Panc1 (cell line): ENCODE data around the gene ZSCAN25. TPM values are rescaled to one million over a fixed set of nuclear protein-coding genes. Genes with fewer than 3 reads are reported as not detected.

Source experiments
- ATAC-seq: fragments of 200-7000 bp; cut with Tn5 transposase; 2 replicates; pipeline ENCODE4 v1.9.1; 2020; ENCODE audit warnings: mild to moderate bottlenecking, moderate library complexity
- BruUV-seq: library from RNA; stranded (reverse); fragments of 400-500 nt; replicated peaks from 2 replicates; lab custom pipeline; 2021; lab: Mats Ljungman, UMichigan
- CTCF ChIA-PET: fragments of 300-600 bp; sonication (Branson Sonifier 250); formaldehyde crosslinking; loops from one replicate; lab custom pipeline; 2022; ENCODE audit warnings: antibody characterized with exemption; lab: Charles Lee
- POLR2A ChIA-PET: fragments of 300-600 bp; sonication (Branson Sonifier 250); formaldehyde crosslinking; loops from one replicate; lab custom pipeline; 2022; ENCODE audit warnings: antibody characterized with exemption; lab: Charles Lee
- DNase-seq: peaks from one replicate; pipeline ENCODE4 v3.0.0-alpha.2; 2010; ENCODE audit warnings: low read depth, low spot score
- H3K27ac ChIP-seq: 2 replicates; pipeline ENCODE4 v1.5.1; 2011; ENCODE audit warnings: mild to moderate bottlenecking, low read length, inconsistent platforms
- H3K27me3 ChIP-seq: fragments of 200-500 bp; sonication (Bioruptor generic); 2 replicates; pipeline ENCODE4 v1.6.0; 2014; ENCODE audit warnings: low read length, inconsistent platforms; ENCODE audit not compliant: control insufficient read depth, insufficient read depth
- H3K36me3 ChIP-seq: fragments of 200-500 bp; sonication (Bioruptor generic); 2 replicates; pipeline ENCODE4 v1.5.1; 2014; ENCODE audit warnings: inconsistent platforms, mild to moderate bottlenecking, low read length, moderate library complexity; ENCODE audit not compliant: control insufficient read depth, insufficient read depth
- H3K4me1 ChIP-seq: 2 replicates; pipeline ENCODE4 v1.5.1; 2011; ENCODE audit warnings: inconsistent platforms, mild to moderate bottlenecking, low read length, moderate library complexity; ENCODE audit not compliant: control insufficient read depth, insufficient read depth
- H3K4me3 ChIP-seq, 2 experiments: 2 replicates each; pipeline ENCODE4 v1.5.1; 2011 to 2012; ENCODE audit warnings: low read depth in 2 of 2, low read length in 2 of 2, mild to moderate bottlenecking in 2 of 2, inconsistent platforms in 1 of 2, moderate library complexity in 1 of 2
- H3K9me3 ChIP-seq: fragments of 200-500 bp; sonication (Bioruptor generic); 2 replicates; pipeline ENCODE4 v1.5.1; 2014; ENCODE audit warnings: low read depth, mild to moderate bottlenecking, inconsistent platforms, low read length, moderate library complexity; ENCODE audit not compliant: control insufficient read depth, insufficient read depth
- CTCF ChIP-seq: fragments of 450-650 bp; IDR thresholded peaks from 2 replicates; pipeline ENCODE4 v1.5.1; 2017; ENCODE audit warnings: mild to moderate bottlenecking
- POLR2AphosphoS5 ChIP-seq: IDR thresholded peaks from 2 replicates; pipeline ENCODE4 v1.6.1; 2012; ENCODE audit warnings: mild to moderate bottlenecking, low read depth, low read length, moderate library complexity
- REST ChIP-seq, 2 experiments: IDR thresholded peaks; 2 replicates each; pipeline ENCODE4 v1.6.1; 2011 to 2012; ENCODE audit warnings: low read depth in 2 of 2, control low read depth in 1 of 2, low read length in 1 of 2, mild to moderate bottlenecking in 1 of 2, moderate library complexity in 1 of 2; ENCODE audit not compliant: insufficient read depth in 1 of 2
- SIN3A ChIP-seq: IDR thresholded peaks from 2 replicates; pipeline ENCODE4 v1.6.1; 2012; ENCODE audit warnings: low read depth, mild to moderate bottlenecking, low read length, moderate library complexity, borderline replicate concordance; ENCODE audit not compliant: insufficient read depth
- TCF7L2 ChIP-seq: IDR thresholded peaks from 2 replicates; pipeline ENCODE4 v1.6.1; 2011; ENCODE audit warnings: mild to moderate bottlenecking, low read depth, low read length, inconsistent platforms
- in situ Hi-C: cut with HindIII; loops from 2 replicates; pipeline ENCODE4 v1.10.0; 2016; ENCODE audit warnings: low sequenced_read_pairs, low pct_unique_long_range_greater_than_20kb
- intact Hi-C: fragments of 100-400 bp; cut with micrococcal nuclease; formaldehyde crosslinking; loops from one replicate; pipeline ENCODE4 v1.10.0; 2022; ENCODE audit not compliant: unreplicated experiment
- total RNA-seq: library from RNA; stranded (reverse); gene quantifications from one replicate; pipeline ENCODE4 v1.2.1, GENCODE V29; 2021; ENCODE audit not compliant: unreplicated experiment

ZSCAN25 gene
- total RNA-seq, 1 experiment from 2014 or later, result 14.8 TPM

- H3K4me3 ChIP-seq, result no peak overlapping the region
- TF ChIP-seq POLR2AphosphoS5 (no peak), SIN3A (no peak), TCF7L2 (no peak), CTCF (no peak), REST (IDR thresholded peaks at IDR 0.05; ENCODE audit: insufficient read depth in 1 of 2, low read depth in 2 of 2, low read length in 1 of 2) (no peak)
- H3K9me3 ChIP-seq, result no peaks in the 10 kb centered on the region
- H3K27ac ChIP-seq, result no peak overlapping the region
- no peak for ATAC-seq
- intact Hi-C loops (no loop called here), in situ Hi-C loops (no loop called here)
- no peaks in the 10 kb centered on the region for H3K36me3 ChIP-seq
- no TSS peak for BruUV-seq
- ChIA-PET CTCF (no interaction called here), POLR2A (no interaction called here)
- H3K27me3 ChIP-seq, result no peaks in the 10 kb centered on the region; the same call in 1 of the 2 replicates
- DNase-seq, result no peak
- no peaks in the 10 kb centered on the region for H3K4me1 ChIP-seq
These were observed 58.4 kb downstream of the ZSCAN25 start for GRCh38 chr7:99674995-99675742.

GRCh38 chr7:99677013-99677647, 60.4 kb downstream of the ZSCAN25 start:
- no peaks in the 10 kb centered on the region for H3K9me3 ChIP-seq

More at GRCh38 chr7:99677013-99677647, 60.4 kb downstream of the ZSCAN25 start:
- intact Hi-C loops (no loop called here), in situ Hi-C loops (no loop called here)
- no TSS peak for BruUV-seq
- no peak overlapping the region for H3K27ac ChIP-seq
- H3K4me1 ChIP-seq, result no peaks in the 10 kb centered on the region
- no peak for DNase-seq
- TF ChIP-seq POLR2AphosphoS5 (no peak), REST (IDR thresholded peaks at IDR 0.05; ENCODE audit: insufficient read depth in 1 of 2, low read depth in 2 of 2, low read length in 1 of 2) (no peak), SIN3A (no peak), CTCF (no peak), TCF7L2 (no peak)
- H3K4me3 ChIP-seq, result no peak overlapping the region
- CTCF ChIA-PET, result no interaction called here
- H3K27me3 ChIP-seq, result no peaks in the 10 kb centered on the region; the same call in 1 of the 2 replicates
- no peaks in the 10 kb centered on the region for H3K36me3 ChIP-seq
- ATAC-seq, result no peak
- POLR2A ChIA-PET, result no interaction called here
